HTR-8/SVneo (cell line): ENCODE measurements around the gene MTHFD2.

ENCODE experiments used
- DNase-seq: peaks from one replicate; pipeline ENCODE4 v3.0.0; 2011; ENCODE audit warnings: low spot score, mixed read lengths; ENCODE audit not compliant: insufficient read length
- FAIRE-seq: peaks from 2 replicates; lab custom pipeline; 2011; peaks lifted over from hg19 to GRCh38; lab: Jason Lieb, UNC

The MTHFD2 gene

GRCh38 chr2:74253971-74254310 lies 55.5 kb downstream of the MTHFD2 start:
- DNase-seq: no peak
- no peak for FAIRE-seq

DNA sequence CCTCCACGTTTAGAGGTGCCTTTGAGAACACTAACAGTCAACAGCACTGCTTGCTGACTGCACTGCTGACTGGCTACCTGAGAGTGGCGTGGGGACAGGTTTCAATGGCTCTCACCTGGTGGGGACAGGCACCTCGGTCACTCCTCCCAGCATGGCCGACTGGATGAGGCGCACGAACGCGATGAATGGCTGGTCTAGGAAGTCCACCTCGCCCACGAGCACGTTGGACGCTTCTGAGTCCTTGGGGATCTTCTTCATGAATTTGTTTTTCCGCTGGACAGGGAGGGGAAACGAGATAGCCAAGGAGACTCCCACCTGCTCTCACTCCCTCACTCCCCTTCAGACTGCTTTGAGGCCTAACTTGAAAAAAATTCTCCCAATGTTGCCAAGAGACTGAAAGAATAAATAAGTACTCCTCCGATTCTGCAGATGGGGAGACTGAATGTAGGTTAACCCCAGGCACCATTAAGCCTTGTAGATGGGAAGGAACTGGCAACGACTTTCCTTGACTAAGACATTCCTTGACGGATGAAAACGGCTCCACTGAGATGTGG lies 57.3 kb downstream of the MTHFD2 start:
- FAIRE-seq (no peak), DNase-seq (no peak)

GRCh38 chr2:74259191-74259590 lies 60.8 kb downstream of the MTHFD2 start:
- DNase-seq (no peak), FAIRE-seq (no peak)

GRCh38 chr2:74259733-74260132 lies 61.3 kb downstream of the MTHFD2 start:
- DNase-seq (no peak), FAIRE-seq (no peak)

DNA sequence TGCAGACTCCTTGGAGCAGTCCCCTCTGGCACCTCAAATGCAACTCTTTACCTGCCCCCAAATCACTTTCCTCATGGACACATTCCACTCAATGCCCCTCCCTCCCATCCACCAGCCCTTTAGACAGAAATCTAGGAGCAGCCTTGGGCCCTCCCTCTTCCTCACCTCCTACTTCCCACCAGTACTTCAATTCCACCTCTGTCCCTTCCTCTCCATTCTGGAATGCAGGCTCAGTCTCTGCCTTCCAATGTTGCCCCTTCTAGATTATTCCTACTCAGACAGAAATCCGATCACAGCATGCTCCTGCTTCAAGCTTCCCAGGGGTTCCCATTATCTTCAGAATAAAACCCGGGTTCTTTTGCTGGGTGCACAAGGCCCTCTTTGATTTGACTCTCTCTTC lies 62.1 kb downstream of the MTHFD2 start:
- FAIRE-seq (no peak), DNase-seq (no peak)

DNA sequence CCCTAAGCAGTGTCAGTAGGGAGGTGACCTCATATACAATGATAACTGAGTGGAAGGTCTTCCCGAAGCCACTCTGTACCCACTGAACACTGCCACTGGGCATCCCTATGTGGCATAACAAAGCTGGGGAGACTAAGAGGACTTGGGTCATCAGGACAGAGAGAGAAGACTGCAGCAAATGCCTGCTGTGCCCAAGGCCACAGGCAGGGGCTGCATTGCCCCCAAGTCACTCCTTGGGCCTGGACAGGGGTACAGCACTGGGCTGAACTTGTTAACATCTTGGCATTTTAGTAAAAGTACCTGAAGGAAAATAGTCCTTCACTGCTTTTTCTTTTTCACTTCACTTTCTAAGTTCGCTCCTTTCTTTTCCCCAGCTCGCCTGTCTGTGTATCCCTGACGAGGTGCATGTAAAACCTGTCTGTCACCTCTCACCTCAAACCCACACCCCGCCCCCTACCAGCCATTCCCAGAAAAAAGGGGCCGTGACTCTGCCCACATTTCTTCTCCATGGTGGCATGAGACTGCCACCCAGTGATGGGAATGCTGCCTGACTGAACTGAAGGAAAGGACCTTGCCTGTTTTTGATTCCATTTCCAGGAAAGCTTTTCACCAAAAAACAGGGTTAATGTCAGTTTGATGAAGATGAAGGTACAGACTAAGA lies 62.9 kb downstream of the MTHFD2 start:
- FAIRE-seq (peak; percentile 87), DNase-seq (peak; percentile 81)

DNA sequence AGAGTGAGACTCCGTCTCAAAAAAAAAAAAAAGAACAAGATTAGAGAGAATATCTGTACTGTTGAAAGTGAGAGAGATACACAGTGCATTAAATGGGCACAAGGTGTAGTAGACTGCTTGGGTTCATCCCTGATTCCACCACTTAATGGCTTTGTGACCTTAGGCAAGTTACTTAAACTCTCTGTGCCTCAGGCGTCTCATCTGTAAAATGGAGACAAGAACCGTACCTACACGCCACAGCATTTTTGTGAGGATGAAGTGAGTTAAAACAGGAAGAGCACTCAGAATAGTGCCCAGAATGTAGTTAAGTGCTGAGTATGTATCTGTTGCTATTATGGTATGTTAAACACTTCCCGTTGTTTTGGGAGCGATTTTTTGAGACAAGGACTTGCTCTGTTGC lies 64.3 kb downstream of the MTHFD2 start:
- FAIRE-seq (no peak), DNase-seq (no peak)

- no peak for DNase-seq
- no peak for FAIRE-seq
These were observed 65.9 kb downstream of the MTHFD2 start for GRCh38 chr2:74264281-74264680.

DNA sequence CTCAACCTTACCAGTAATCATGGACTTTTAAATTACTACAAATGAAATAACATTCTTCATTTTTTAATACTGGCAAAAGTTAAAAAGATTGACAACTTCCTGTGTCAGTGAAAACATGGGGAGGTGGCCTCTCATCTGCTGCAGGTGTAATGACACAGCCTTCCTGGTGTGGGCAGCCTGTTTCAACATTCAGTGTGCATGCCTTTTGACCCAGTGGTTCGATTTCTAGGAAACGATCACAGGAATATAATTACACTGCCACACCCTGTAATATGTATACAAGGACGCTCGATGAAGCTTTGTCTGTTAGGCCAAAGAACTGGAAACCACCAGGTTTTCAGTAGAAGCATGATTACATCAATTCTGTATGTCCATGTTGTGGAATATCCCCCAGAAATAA lies 68.7 kb downstream of the MTHFD2 start:
- DNase-seq: peak; percentile 56
- FAIRE-seq: no peak
